ENCODE results near the gene PICK1. TPM values are rescaled to one million over a fixed set of nuclear protein-coding genes. Genes with fewer than 3 reads are reported as not detected.

Gene PICK1
- total RNA-seq, 1 donor from 2014 or later = 55.5 TPM

- H3K4me3 ChIP-seq (ENCODE audit: low read depth, low read length) = no peak overlapping the region
- TF ChIP-seq, protein P1, sequence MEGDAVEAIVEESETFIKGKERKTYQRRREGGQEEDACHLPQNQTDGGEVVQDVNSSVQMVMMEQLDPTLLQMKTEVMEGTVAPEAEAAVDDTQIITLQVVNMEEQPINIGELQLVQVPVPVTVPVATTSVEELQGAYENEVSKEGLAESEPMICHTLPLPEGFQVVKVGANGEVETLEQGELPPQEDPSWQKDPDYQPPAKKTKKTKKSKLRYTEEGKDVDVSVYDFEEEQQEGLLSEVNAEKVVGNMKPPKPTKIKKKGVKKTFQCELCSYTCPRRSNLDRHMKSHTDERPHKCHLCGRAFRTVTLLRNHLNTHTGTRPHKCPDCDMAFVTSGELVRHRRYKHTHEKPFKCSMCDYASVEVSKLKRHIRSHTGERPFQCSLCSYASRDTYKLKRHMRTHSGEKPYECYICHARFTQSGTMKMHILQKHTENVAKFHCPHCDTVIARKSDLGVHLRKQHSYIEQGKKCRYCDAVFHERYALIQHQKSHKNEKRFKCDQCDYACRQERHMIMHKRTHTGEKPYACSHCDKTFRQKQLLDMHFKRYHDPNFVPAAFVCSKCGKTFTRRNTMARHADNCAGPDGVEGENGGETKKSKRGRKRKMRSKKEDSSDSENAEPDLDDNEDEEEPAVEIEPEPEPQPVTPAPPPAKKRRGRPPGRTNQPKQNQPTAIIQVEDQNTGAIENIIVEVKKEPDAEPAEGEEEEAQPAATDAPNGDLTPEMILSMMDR (conservative IDR thresholded peaks at IDR 0.05; ENCODE audit: low read depth, low read length) = no peak
- DNase-seq (ENCODE audit: low read depth) = no peak
These were observed 32.3 kb downstream of the PICK1 start for GRCh38 chr22:38089474-38089851.

GRCh38 chr22:38097058-38097457, 39.9 kb downstream of the PICK1 start:
- TF ChIP-seq, protein P1 (conservative IDR thresholded peaks at IDR 0.05; ENCODE audit: low read depth, low read length) = no peak
- H3K4me3 ChIP-seq (ENCODE audit: low read depth, low read length) = no peak overlapping the region
- no peak for DNase-seq (ENCODE audit: low read depth)

DNA sequence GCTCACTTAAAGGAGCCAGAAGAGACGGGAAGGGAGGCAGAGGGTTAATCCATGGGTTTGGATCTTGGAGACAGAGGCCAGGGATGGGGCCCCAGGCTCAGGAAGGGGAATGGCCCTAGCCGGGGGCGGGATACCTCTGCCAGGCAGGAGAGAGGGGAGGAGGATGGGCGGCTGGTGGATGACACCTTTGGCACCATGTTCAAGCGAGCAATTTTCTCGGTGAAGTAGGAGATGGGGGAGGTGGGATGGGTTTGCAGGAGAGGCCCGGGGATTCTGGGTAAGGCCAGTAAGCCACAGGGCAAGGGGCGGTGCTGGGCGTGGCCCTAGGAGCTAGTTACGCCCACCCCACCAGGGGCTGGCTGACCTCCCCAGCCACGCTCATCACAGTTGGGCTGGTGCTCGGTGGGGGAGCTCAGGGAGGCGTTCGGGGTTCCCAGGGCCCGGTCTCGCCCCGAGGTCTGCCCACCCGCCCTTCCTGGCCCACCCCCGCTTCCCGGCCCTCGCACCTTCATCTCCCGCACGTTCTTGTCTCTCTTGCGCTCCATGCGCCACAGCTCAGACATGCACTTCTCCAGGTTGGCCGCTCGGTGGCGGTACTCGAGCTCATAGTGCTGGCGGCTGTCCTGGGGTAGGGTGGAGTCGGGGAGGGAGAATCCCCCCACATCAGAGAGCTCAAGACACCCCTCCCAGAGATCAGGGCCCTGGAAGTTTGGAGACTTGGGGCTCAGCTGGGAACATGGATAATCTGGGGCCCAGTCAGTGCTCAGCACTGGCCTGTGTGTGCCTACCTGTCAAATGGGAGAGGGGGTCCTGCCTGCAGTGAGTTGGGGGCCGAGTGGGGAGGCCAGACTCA, 40.6 kb downstream of the PICK1 start:
- H3K4me3 ChIP-seq (ENCODE audit: low read depth, low read length) = no peak overlapping the region
- DNase-seq (ENCODE audit: low read depth) = no peak
- TF ChIP-seq, protein P1 (conservative IDR thresholded peaks at IDR 0.05; ENCODE audit: low read depth, low read length) = peak; percentile 8

DNA sequence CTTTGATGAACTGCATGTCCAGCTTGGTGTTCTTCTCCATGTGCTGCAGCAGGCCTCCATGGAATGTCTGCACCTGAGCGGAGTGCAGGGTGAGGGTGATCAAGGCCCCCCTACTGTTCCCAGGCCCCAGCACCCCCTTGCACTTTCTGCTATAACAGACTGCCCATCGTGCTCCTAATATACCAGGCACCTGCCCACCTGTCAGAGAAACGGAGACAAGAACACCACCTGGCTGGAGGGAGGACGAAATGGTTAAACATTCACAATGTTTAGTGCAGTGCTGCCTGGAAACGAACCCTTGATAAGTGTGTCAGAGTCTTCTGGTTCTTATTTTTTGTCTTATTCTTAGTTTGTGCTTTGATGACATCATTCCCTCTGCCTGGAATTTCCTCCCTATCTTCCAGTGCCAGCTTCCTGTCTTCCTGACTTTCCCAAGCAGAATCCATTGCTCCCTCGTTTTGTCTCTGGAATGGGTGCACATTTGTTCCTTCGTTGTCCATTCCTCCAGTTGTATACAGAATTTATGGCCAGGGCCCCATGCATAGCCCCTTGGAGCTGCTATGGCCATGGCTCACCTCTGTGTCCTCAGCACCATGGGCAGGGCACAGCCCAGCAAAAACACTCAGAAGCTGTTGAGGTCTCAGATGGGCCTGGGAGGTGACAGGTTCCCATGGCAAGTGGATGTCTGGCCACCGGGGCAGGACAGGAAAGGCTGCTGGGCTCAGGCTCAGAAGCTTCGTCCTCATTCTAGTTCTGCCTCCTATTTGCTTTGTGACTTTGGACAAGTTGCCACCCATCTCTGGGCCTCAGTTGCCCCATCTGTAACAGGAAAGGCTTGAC, 41.4 kb downstream of the PICK1 start:
- H3K4me3 ChIP-seq (ENCODE audit: low read depth, low read length) = no peak overlapping the region
- no peak for DNase-seq (ENCODE audit: low read depth)
- TF ChIP-seq, protein P1 (conservative IDR thresholded peaks at IDR 0.05; ENCODE audit: low read depth, low read length) = no peak

- no peak overlapping the region for H3K4me3 ChIP-seq (ENCODE audit: low read depth, low read length)
- TF ChIP-seq, protein P1 (conservative IDR thresholded peaks at IDR 0.05; ENCODE audit: low read depth, low read length) = no peak
- no peak for DNase-seq (ENCODE audit: low read depth)
These were observed 46.4 kb downstream of the PICK1 start for GRCh38 chr22:38103641-38104040.

- no peak overlapping the region for H3K4me3 ChIP-seq (ENCODE audit: low read depth, low read length)
- DNase-seq (ENCODE audit: low read depth) = no peak
- TF ChIP-seq, protein P1 (conservative IDR thresholded peaks at IDR 0.05; ENCODE audit: low read depth, low read length) = peak; percentile 59
These were observed 46.9 kb downstream of the PICK1 start for GRCh38 chr22:38104084-38104483.

All from epithelial cell of proximal tubule (primary cell).